Measurements from ENCODE around the gene GULP1. TPM values are rescaled to one million over a fixed set of nuclear protein-coding genes. Genes with fewer than 3 reads are reported as not detected.

GULP1 gene
- total RNA-seq, 1 donor from 2014 or later = 17.7 TPM

DNA sequence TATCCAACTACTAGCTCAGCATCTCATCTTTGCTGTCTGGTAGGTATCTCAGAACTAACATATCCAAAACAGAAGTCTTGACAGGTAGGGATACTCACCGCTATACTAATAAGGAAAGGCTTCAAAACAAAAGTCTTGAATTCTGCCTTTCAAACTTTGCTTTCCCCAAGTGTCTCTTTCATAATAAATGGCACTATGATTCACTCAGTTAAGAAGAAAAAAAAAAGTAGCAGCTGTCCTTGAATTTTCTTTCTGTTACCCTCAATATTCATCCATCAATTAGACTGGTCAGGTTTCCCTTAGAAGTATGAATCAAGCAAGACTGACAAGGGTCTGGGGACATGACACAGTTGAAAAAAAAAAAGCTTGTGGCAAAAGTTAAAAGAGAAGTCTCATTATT is 175.1 kb downstream of the GULP1 start:
- TF ChIP-seq, protein P1, sequence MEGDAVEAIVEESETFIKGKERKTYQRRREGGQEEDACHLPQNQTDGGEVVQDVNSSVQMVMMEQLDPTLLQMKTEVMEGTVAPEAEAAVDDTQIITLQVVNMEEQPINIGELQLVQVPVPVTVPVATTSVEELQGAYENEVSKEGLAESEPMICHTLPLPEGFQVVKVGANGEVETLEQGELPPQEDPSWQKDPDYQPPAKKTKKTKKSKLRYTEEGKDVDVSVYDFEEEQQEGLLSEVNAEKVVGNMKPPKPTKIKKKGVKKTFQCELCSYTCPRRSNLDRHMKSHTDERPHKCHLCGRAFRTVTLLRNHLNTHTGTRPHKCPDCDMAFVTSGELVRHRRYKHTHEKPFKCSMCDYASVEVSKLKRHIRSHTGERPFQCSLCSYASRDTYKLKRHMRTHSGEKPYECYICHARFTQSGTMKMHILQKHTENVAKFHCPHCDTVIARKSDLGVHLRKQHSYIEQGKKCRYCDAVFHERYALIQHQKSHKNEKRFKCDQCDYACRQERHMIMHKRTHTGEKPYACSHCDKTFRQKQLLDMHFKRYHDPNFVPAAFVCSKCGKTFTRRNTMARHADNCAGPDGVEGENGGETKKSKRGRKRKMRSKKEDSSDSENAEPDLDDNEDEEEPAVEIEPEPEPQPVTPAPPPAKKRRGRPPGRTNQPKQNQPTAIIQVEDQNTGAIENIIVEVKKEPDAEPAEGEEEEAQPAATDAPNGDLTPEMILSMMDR (IDR thresholded peaks at IDR 0.05; ENCODE audit: partially characterized antibody, unreplicated experiment) = no peak
- Mint-ChIP-seq H3K36me3 (ENCODE audit: unreplicated experiment) (no peaks in the 10 kb centered on the region), H3K27me3 (ENCODE audit: unreplicated experiment) (no peaks in the 10 kb centered on the region), H3K27ac (ENCODE audit: unreplicated experiment) (no peak overlapping the region), H3K4me3 (ENCODE audit: unreplicated experiment) (no peak overlapping the region), H3K9me3 (ENCODE audit: unreplicated experiment) (peaks cover 3% of the 10 kb centered on the region), H3K4me1 (ENCODE audit: low read depth, unreplicated experiment) (peaks cover 2% of the 10 kb centered on the region)
- DNase-seq = no peak

DNA sequence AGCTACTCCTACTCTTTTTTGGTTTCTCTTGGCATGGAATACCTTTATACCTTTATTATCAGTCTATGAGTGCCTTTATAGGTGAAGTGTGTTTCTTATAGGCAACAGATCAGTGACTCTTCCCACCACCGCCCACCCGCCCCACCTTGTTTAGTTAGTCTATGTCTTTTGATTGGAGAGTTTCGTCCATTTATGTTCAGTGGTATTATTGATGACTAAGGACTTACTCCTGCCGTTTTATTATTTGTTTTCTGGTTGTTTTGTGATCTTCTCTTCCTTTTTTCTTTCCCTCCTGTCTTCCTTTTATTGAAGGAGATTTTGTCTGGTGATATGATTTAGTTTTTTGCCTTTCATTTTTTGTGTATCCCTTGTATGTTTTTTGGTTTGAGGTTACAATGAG is 179.5 kb downstream of the GULP1 start:
- H3K9me3 Mint-ChIP-seq (ENCODE audit: unreplicated experiment) = no peaks in the 10 kb centered on the region
- H3K36me3 Mint-ChIP-seq (ENCODE audit: unreplicated experiment) = no peaks in the 10 kb centered on the region
- no peaks in the 10 kb centered on the region for H3K27me3 Mint-ChIP-seq (ENCODE audit: unreplicated experiment)
- DNase-seq = no peak
- H3K4me1 Mint-ChIP-seq (ENCODE audit: low read depth, unreplicated experiment) = peaks cover 5% of the 10 kb centered on the region
- no peak overlapping the region for H3K4me3 Mint-ChIP-seq (ENCODE audit: unreplicated experiment)
- TF ChIP-seq, protein P1 (IDR thresholded peaks at IDR 0.05; ENCODE audit: partially characterized antibody, unreplicated experiment) = no peak
- no peak overlapping the region for H3K27ac Mint-ChIP-seq (ENCODE audit: unreplicated experiment)

DNA sequence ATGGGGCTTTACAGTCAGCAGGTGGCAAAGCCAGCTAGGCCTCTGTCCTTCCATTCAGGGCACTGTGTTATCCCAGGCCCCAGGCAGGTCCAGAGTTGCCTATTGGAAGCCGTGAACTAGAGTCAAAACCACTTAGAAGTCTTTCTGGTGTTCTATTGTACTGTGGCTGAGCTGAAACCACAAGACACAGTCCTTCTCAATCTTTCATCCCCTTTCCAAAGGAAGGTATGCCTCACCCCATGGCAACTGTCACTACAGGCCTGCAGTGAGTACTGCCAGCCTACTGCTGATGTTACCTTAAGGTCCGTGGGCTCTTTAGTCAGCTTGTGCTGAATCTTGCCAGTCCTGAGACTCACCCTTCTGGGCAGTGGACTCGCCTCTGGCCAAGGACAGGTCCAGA is 181.6 kb downstream of the GULP1 start:
- H3K27ac Mint-ChIP-seq (ENCODE audit: unreplicated experiment) = no peak overlapping the region

DNA sequence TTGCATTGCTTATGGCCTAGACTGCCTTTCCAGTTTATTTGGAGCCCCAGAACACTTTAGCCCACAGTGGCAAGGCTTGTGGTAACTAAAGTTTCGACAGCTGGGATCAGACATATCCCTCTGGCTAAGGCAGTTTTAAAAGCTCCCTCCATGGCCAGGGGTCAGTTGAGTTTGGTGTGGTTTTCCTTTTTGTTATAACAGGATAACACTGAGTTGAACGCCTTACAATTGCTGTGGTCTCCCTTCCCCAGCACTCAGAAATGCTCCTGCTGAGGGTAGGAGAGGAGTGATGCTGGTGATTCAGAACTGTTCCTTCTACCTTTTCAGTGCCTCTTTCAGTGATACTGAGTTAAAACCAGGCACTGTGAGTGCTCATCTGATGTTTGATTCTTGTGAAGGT is 182.6 kb downstream of the GULP1 start:
- no peak overlapping the region for H3K4me3 Mint-ChIP-seq (ENCODE audit: unreplicated experiment)
- TF ChIP-seq, protein P1 (IDR thresholded peaks at IDR 0.05; ENCODE audit: partially characterized antibody, unreplicated experiment) = no peak
- DNase-seq = no peak
- no peaks in the 10 kb centered on the region for H3K36me3 Mint-ChIP-seq (ENCODE audit: unreplicated experiment)
- peaks cover 14% of the 10 kb centered on the region for H3K4me1 Mint-ChIP-seq (ENCODE audit: low read depth, unreplicated experiment)
- H3K27me3 Mint-ChIP-seq (ENCODE audit: unreplicated experiment) = no peaks in the 10 kb centered on the region
- H3K27ac Mint-ChIP-seq (ENCODE audit: unreplicated experiment) = no peak overlapping the region
- no peaks in the 10 kb centered on the region for H3K9me3 Mint-ChIP-seq (ENCODE audit: unreplicated experiment)

More for the DNA sequence above, 181.6 kb downstream of the GULP1 start:
- no peaks in the 10 kb centered on the region for H3K36me3 Mint-ChIP-seq (ENCODE audit: unreplicated experiment)
- TF ChIP-seq, protein P1 (IDR thresholded peaks at IDR 0.05; ENCODE audit: partially characterized antibody, unreplicated experiment) = no peak
- peaks cover 8% of the 10 kb centered on the region for H3K4me1 Mint-ChIP-seq (ENCODE audit: low read depth, unreplicated experiment)
- no peaks in the 10 kb centered on the region for H3K9me3 Mint-ChIP-seq (ENCODE audit: unreplicated experiment)
- no peak for DNase-seq
- no peaks in the 10 kb centered on the region for H3K27me3 Mint-ChIP-seq (ENCODE audit: unreplicated experiment)
- H3K4me3 Mint-ChIP-seq (ENCODE audit: unreplicated experiment) = no peak overlapping the region

DNA sequence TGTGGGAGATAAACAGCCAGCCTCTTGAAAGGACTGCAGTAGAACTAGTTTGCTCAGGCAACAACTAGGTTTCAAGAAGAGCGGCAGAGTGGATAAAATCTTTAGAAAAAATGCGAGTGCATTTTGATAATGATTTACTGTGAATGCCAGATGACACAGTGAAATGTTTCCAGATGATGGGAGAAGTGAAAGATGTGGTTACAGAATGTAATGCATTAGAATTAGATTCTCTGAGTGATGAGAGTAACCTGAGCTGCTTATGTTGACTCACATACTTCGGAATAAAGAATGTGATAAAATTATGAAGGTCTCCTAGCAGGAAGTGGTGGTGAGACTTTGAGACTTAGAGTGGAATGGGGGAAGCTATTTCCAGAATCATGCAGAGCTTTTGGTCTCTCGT is 184.3 kb downstream of the GULP1 start:
- peaks cover 14% of the 10 kb centered on the region for H3K4me1 Mint-ChIP-seq (ENCODE audit: low read depth, unreplicated experiment)
- H3K27ac Mint-ChIP-seq (ENCODE audit: unreplicated experiment) = no peak overlapping the region
- H3K4me3 Mint-ChIP-seq (ENCODE audit: unreplicated experiment) = no peak overlapping the region

More for the DNA sequence above, 184.3 kb downstream of the GULP1 start:
- TF ChIP-seq, protein P1 (IDR thresholded peaks at IDR 0.05; ENCODE audit: partially characterized antibody, unreplicated experiment) = no peak
- Mint-ChIP-seq H3K36me3 (ENCODE audit: unreplicated experiment) (no peaks in the 10 kb centered on the region), H3K9me3 (ENCODE audit: unreplicated experiment) (no peaks in the 10 kb centered on the region), H3K27me3 (ENCODE audit: unreplicated experiment) (no peaks in the 10 kb centered on the region)
- DNase-seq = no peak

Data from glutamatergic neuron (in vitro differentiated cells).